Activated CD8-positive, alpha-beta T cell treated with anti-CD3 and anti-CD28 coated beads for 36 hours (primary cell): Measurements from ENCODE around the gene TRAF1. TPM values are rescaled to one million over a fixed set of nuclear protein-coding genes. Genes with fewer than 3 reads are reported as not detected.

Experiments used
- ATAC-seq: fragments of 200-7000 bp; cut with Tn5 transposase; one replicate; pipeline ENCODE4 v1.10.0; 2021; ENCODE audit warnings: mild to moderate bottlenecking, moderate library complexity
- CTCF ChIA-PET: fragments of 350-600 bp; sonication (Branson Sonifier 250); formaldehyde crosslinking; loops from one replicate; lab custom pipeline; 2021; ENCODE audit warnings: antibody characterized with exemption; lab: Charles Lee
- POLR2A ChIA-PET: fragments of 350-600 bp; sonication (Branson Sonifier 250); formaldehyde crosslinking; loops from one replicate; lab custom pipeline; 2021; ENCODE audit warnings: antibody characterized with exemption; lab: Charles Lee
- DNase-seq: peaks from one replicate; pipeline ENCODE4 v3.0.0-alpha.2; 2020
- H3K27ac Mint-ChIP-seq: one replicate; pipeline ENCODE4 v1.8.0; 2021; ENCODE audit warnings: mild to moderate bottlenecking, mixed read lengths
- H3K27me3 Mint-ChIP-seq: one replicate; pipeline ENCODE4 v1.8.0; 2021; ENCODE audit warnings: mixed read lengths
- H3K36me3 Mint-ChIP-seq: one replicate; pipeline ENCODE4 v1.8.0; 2021; ENCODE audit warnings: low read depth, mixed read lengths
- H3K4me1 Mint-ChIP-seq: one replicate; pipeline ENCODE4 v1.8.0; 2021; ENCODE audit warnings: low read depth, mixed read lengths
- H3K4me3 Mint-ChIP-seq: one replicate; pipeline ENCODE4 v1.8.0; 2021; ENCODE audit warnings: mild to moderate bottlenecking, moderate library complexity, mixed read lengths
- H3K9me3 Mint-ChIP-seq: one replicate; pipeline ENCODE4 v1.8.0; 2021; ENCODE audit warnings: mixed read lengths
- intact Hi-C: fragments of 100-400 bp; cut with micrococcal nuclease; formaldehyde crosslinking; loops from one replicate; pipeline ENCODE4 v1.10.0; 2022
- total RNA-seq, 2 experiments: library from RNA; stranded (reverse); gene quantifications; one replicate each; pipeline ENCODE4 v1.2.3, GENCODE V29; 2021
- TF ChIP-seq, protein P1 (sequence below): fragments of 200-600 bp; IDR thresholded peaks from one replicate; pipeline ENCODE4 v1.8.0; 2022; ENCODE audit warnings: antibody characterized with exemption, mild to moderate bottlenecking

The TRAF1 gene
- total RNA-seq, 2 experiments from 2014 or later: 147 to 150 TPM

DNA sequence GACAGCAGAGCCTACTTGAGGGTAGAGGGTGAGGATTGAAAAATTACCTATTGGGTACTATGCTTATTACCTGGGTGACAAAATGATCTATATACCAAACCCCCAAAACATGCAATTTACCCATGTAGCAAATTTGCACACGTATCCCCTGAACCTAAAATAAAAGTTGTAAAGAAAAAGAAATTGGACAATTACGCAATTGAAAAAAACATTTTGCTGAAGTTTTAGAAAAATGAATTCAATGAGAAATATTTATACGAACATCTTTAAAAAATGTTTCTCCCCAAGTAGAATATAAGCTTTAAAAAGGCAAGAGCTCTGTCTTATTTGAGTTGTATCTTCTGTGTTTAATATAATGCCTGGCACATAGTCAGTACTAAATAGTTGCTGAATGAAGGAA is 30.3 kb upstream of the TRAF1 start:
- CTCF ChIA-PET: interaction anchor here (1.3 kb wide), 1 partner anchor 24 kb away, joined by 6 read pairs; no protein-coding TSS in a partner anchor
- Mint-ChIP-seq H3K27me3 (no peaks in the 10 kb centered on the region), H3K4me3 (no peak overlapping the region), H3K27ac (no peak overlapping the region), H3K4me1 (no peaks in the 10 kb centered on the region), H3K36me3 (no peaks in the 10 kb centered on the region), H3K9me3 (no peaks in the 10 kb centered on the region)
- DNase-seq (no peak), ATAC-seq (no peak)
- POLR2A ChIA-PET: interaction anchor here (0.6 kb wide), 1 partner anchor 162 kb away, joined by 3 read pairs; no protein-coding TSS in a partner anchor
- TF ChIP-seq, protein P1, sequence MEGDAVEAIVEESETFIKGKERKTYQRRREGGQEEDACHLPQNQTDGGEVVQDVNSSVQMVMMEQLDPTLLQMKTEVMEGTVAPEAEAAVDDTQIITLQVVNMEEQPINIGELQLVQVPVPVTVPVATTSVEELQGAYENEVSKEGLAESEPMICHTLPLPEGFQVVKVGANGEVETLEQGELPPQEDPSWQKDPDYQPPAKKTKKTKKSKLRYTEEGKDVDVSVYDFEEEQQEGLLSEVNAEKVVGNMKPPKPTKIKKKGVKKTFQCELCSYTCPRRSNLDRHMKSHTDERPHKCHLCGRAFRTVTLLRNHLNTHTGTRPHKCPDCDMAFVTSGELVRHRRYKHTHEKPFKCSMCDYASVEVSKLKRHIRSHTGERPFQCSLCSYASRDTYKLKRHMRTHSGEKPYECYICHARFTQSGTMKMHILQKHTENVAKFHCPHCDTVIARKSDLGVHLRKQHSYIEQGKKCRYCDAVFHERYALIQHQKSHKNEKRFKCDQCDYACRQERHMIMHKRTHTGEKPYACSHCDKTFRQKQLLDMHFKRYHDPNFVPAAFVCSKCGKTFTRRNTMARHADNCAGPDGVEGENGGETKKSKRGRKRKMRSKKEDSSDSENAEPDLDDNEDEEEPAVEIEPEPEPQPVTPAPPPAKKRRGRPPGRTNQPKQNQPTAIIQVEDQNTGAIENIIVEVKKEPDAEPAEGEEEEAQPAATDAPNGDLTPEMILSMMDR: no peak
- intact Hi-C loops: no loop called here

DNA sequence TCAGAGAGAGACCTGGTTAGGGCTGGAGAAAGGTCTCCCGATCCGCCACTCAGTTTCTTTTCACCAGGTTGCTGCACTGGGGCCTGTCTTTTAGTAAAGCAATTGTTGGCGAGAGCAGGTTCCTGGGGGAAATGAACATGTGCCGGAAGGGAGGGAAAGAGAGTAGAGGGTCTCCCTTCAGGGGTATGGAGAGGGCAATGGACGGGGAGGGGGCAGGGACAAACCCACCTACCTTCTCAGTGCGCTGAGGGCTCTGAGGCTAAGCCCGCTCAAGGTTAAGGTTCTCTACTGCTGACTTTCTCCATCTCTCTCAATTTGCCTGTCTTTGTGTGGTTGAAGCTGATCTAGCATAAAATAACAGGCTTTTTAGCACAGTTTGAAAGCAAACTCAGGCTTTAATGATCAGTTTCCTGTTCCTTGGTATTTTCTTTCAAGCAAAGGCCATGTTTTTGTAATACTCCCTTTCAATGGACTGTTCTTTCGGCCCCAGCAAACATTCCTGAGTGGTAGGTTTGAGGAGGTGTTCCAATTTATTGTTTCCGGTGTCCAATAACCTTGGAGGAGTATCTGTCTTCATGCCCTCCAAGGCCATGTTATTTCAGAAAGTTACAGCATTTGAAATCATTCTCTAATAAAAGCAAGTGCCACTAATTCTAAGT is 25.5 kb upstream of the TRAF1 start:
- Mint-ChIP-seq H3K9me3 (no peaks in the 10 kb centered on the region), H3K27ac (no peak overlapping the region), H3K27me3 (no peaks in the 10 kb centered on the region), H3K4me3 (no peak overlapping the region), H3K36me3 (no peaks in the 10 kb centered on the region), H3K4me1 (no peaks in the 10 kb centered on the region)
- ChIA-PET POLR2A (no interaction called here), CTCF (interaction anchor here (1.3 to 3.0 kb wide), 3 partner anchors 15 to 29 kb away, joined by 3 to 9 read pairs (median 4); no protein-coding TSS in a partner anchor)
- DNase-seq (no peak), ATAC-seq (no peak)
- TF ChIP-seq, protein P1: no peak
- intact Hi-C loops: no loop called here

- POLR2A ChIA-PET: interaction anchor here (1.3 kb wide), 1 partner anchor 13 kb away, joined by 3 read pairs; no protein-coding TSS in a partner anchor
Measured at GRCh38 chr9:120950421-120951388, 24.1 kb upstream of the TRAF1 start.

DNA sequence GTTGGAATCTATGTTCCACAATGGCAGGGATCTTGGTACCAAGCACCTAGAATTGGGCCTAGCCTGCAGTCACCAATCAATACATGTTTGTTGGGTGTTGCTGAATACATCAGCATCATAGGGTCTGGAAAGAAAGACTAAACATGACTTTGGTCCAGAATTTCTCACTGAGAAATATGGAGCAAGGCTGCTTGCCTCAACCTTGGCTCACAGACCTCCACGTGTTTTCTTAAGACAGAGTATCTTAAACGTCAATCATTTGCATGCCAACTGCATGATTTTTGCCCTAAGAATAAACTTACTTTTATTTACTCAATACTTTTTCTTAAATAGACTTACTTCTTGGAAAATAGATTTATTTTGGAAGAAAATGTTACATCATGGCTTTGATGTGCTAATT is 22.7 kb upstream of the TRAF1 start:
- H3K9me3 Mint-ChIP-seq: no peaks in the 10 kb centered on the region
- H3K4me3 Mint-ChIP-seq: no peak overlapping the region
- CTCF ChIA-PET: no interaction called here
- ATAC-seq: no peak
- H3K4me1 Mint-ChIP-seq: no peaks in the 10 kb centered on the region
- H3K36me3 Mint-ChIP-seq: no peaks in the 10 kb centered on the region
- intact Hi-C loops: no loop called here
- H3K27me3 Mint-ChIP-seq: no peaks in the 10 kb centered on the region
- POLR2A ChIA-PET: no interaction called here
- no peak overlapping the region for H3K27ac Mint-ChIP-seq
- TF ChIP-seq, protein P1: no peak
- DNase-seq: no peak

More at GRCh38 chr9:120950421-120951388, 24.1 kb upstream of the TRAF1 start:
- Mint-ChIP-seq H3K4me1 (no peaks in the 10 kb centered on the region), H3K36me3 (no peaks in the 10 kb centered on the region), H3K27ac (no peak overlapping the region), H3K9me3 (no peaks in the 10 kb centered on the region), H3K27me3 (no peaks in the 10 kb centered on the region), H3K4me3 (no peak overlapping the region)
- CTCF ChIA-PET: interaction anchor here (1.2 to 1.5 kb wide), 4 partner anchors 9 to 110 kb away, joined by 3 to 5 read pairs (median 4); no protein-coding TSS in a partner anchor
- intact Hi-C loops: no loop called here
- DNase-seq (no peak), ATAC-seq (no peak)
- TF ChIP-seq, protein P1: no peak
